NCI-H345 treated with DMSO at 0.1 percent for 48 hours (cell line): ENCODE data around the gene PHKB.
"Not testable (repeated sequence)": the region's sequence is repeated elsewhere in the genome, so short reads cannot be mapped to it uniquely, and the experiment has no call there.

Source experiments
- DNase-seq: peaks from one replicate; lab custom pipeline; 2025; ENCODE audit not compliant: unreplicated experiment; lab: John Stamatoyannopoulos, UW

The PHKB gene

GRCh38 chr16:47460711-47461597 lies at the start of gene PHKB, which contains the start of gene ITFG1:
Gene PHKB, plus strand, starts transcription at chr16:47461331. Its CDS starts 20 bp downstream, at chr16:47461351.
Gene ITFG1, minus strand, starts transcription at chr16:47461063. Its CDS starts 18 bp downstream, at chr16:47461045.
- DNase-seq = peak; percentile 54

- no peak for DNase-seq
Observed at GRCh38 chr16:47413041-47413440, 48.1 kb upstream of the PHKB start.

- no peak for DNase-seq
Observed at GRCh38 chr16:47416869-47417268, 44.3 kb upstream of the PHKB start.

- DNase-seq = no peak
Observed at GRCh38 chr16:47424846-47425245, 36.3 kb upstream of the PHKB start.

GRCh38 chr16:47426806-47427205 lies 34.3 kb upstream of the PHKB start:
- DNase-seq = no peak

GRCh38 chr16:47431960-47432359 lies 29.2 kb upstream of the PHKB start:
- DNase-seq = no peak

GRCh38 chr16:47434274-47434673 lies 26.9 kb upstream of the PHKB start:
- not testable (repeated sequence) for DNase-seq

GRCh38 chr16:47440066-47440465 lies 21.1 kb upstream of the PHKB start:
- not testable (repeated sequence) for DNase-seq

GRCh38 chr16:47442884-47443283 lies 18.2 kb upstream of the PHKB start:
- not testable (repeated sequence) for DNase-seq

GRCh38 chr16:47446431-47446830 lies 14.7 kb upstream of the PHKB start:
- no peak for DNase-seq

- DNase-seq = no peak
Observed at GRCh38 chr16:47448830-47449575, 12.1 kb upstream of the PHKB start.

GRCh38 chr16:47449788-47450187 lies 11.3 kb upstream of the PHKB start:
- no peak for DNase-seq

GRCh38 chr16:47458331-47458730 lies 2.8 kb upstream of the PHKB start:
- no peak for DNase-seq

GRCh38 chr16:47459603-47460002 lies 1.5 kb upstream of the PHKB start:
- no peak for DNase-seq

- no peak for DNase-seq
Observed at GRCh38 chr16:47460359-47460710, 796 bp upstream of the PHKB start.

- no peak for DNase-seq
Observed at GRCh38 chr16:47461598-47462266, 601 bp downstream of the PHKB start.

- DNase-seq = no peak
Observed at GRCh38 chr16:47463771-47464624, 2.9 kb downstream of the PHKB start.

- no peak for DNase-seq
Observed at GRCh38 chr16:47465919-47466630, 4.9 kb downstream of the PHKB start.

- no peak for DNase-seq
Observed at GRCh38 chr16:47467501-47467900, 6.4 kb downstream of the PHKB start.
